ENCODE data around the gene NAMPT. TPM values are rescaled to one million over a fixed set of nuclear protein-coding genes. Genes with fewer than 3 reads are reported as not detected.

The NAMPT gene
- total and polyA plus RNA-seq, 9 of the 15 experiments (the other 6 are each of a cell fraction or from before 2014, with no cell fraction given), result 41.1 to 160 (median 106) TPM

DNA sequence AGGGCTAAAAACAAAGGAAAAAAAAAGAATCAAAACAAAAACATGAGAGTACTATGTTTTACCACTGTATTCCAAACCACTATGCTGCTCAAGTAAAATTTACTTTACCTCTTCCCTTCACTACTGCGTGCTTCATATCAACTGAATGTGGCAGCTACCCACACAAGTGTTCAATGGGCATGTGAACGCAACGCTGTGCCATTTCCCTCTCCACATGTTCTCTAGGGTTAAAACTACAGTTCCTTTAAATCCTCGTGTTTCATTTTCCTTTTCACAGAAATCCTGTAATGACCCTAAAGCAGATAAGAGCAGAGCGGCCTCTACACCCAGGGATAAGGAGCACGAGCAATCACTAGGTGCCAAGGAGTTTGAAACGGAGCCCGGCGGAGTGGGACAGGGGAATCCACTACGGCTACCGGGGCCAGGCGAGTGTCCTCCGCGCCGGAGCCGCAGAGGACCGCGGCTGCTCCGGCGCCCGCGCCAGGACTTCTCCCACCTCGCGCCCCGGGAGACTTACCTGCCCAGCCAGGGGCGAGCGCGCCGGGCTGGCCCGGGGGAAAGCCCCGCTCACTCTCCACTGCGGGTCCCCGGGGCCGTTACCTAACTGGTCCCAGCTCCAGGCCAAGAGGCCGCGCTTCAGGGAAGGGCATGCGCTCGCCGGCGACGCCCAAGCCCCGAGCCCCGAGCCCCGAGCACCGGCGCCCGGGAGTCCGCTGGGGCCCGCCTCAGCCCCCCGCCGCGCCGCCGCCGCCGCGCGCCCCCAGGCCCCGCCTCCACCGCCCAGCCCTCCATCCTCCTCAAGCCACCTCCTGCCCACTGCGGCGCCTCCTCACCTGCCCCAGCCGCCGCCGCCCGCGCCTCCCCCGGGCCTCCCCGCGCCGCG is 711 bp downstream of the NAMPT start (continued):
- TF ChIP-seq ZNF121 (CRISPR knock-in tag; conservative IDR thresholded peaks at IDR 0.05) (no peak), ZBTB8A (IDR thresholded peaks at IDR 0.05; ENCODE audit: partially characterized antibody) (no peak), HDAC6 (IDR thresholded peaks at IDR 0.05; ENCODE audit: low read depth, low read length) (no peak), JUN (IDR thresholded peaks at IDR 0.05; ENCODE audit: borderline replicate concordance, low read depth, low read length) (0 out of 2 replicates have a peak, but pooled peaks have one; percentile 20), JUN (CRISPR knock-in tag; IDR thresholded peaks at IDR 0.05; ENCODE audit: borderline replicate concordance) (no peak), ZNF134 (CRISPR knock-in tag; conservative IDR thresholded peaks at IDR 0.05) (no peak), ETV1 (tag; conservative IDR thresholded peaks at IDR 0.05; ENCODE audit: low read depth) (0 out of 2 replicates have a peak, but pooled peaks have one; percentile 6), BRD9 (IDR thresholded peaks at IDR 0.05; ENCODE audit: low read depth, partially characterized antibody) (peak; percentile 75), ZNF717 (CRISPR knock-in tag; IDR thresholded peaks at IDR 0.05) (no peak), BCOR (IDR thresholded peaks at IDR 0.05) (0 out of 2 replicates have a peak, but pooled peaks have one; percentile 35), CHD2 (IDR thresholded peaks at IDR 0.05; ENCODE audit: low read depth, low read length) (no peak), NBN (IDR thresholded peaks at IDR 0.05; ENCODE audit: low read depth) (peak; percentile 69; the same call in 1 of the 2 replicates), NFIC (IDR thresholded peaks at IDR 0.05) (0 out of 2 replicates have a peak, but pooled peaks have one; percentile 29), ELF2 (CRISPR knock-in tag; IDR thresholded peaks at IDR 0.05) (peak; percentile 72; the same call in 1 of the 2 replicates), PML (IDR thresholded peaks at IDR 0.05; ENCODE audit: low read length) (peak; percentile 24; the same call in 1 of the 2 replicates), PRMT5 (CRISPR knock-in tag; IDR thresholded peaks at IDR 0.05) (no peak), SAP30 (IDR thresholded peaks at IDR 0.05; ENCODE audit: borderline replicate concordance, insufficient read depth, low read depth, low read length, poor library complexity, severe bottlenecking) (peak; percentile 76)
- TF ChIP-seq, protein P1, sequence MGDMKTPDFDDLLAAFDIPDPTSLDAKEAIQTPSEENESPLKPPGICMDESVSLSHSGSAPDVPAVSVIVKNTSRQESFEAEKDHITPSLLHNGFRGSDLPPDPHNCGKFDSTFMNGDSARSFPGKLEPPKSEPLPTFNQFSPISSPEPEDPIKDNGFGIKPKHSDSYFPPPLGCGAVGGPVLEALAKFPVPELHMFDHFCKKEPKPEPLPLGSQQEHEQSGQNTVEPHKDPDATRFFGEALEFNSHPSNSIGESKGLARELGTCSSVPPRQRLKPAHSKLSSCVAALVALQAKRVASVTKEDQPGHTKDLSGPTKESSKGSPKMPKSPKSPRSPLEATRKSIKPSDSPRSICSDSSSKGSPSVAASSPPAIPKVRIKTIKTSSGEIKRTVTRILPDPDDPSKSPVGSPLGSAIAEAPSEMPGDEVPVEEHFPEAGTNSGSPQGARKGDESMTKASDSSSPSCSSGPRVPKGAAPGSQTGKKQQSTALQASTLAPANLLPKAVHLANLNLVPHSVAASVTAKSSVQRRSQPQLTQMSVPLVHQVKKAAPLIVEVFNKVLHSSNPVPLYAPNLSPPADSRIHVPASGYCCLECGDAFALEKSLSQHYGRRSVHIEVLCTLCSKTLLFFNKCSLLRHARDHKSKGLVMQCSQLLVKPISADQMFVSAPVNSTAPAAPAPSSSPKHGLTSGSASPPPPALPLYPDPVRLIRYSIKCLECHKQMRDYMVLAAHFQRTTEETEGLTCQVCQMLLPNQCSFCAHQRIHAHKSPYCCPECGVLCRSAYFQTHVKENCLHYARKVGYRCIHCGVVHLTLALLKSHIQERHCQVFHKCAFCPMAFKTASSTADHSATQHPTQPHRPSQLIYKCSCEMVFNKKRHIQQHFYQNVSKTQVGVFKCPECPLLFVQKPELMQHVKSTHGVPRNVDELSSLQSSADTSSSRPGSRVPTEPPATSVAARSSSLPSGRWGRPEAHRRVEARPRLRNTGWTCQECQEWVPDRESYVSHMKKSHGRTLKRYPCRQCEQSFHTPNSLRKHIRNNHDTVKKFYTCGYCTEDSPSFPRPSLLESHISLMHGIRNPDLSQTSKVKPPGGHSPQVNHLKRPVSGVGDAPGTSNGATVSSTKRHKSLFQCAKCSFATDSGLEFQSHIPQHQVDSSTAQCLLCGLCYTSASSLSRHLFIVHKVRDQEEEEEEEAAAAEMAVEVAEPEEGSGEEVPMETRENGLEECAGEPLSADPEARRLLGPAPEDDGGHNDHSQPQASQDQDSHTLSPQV (IDR thresholded peaks at IDR 0.05), result 0 out of 2 replicates have a peak, but pooled peaks have one; percentile 44
- TF ChIP-seq, protein P2, sequence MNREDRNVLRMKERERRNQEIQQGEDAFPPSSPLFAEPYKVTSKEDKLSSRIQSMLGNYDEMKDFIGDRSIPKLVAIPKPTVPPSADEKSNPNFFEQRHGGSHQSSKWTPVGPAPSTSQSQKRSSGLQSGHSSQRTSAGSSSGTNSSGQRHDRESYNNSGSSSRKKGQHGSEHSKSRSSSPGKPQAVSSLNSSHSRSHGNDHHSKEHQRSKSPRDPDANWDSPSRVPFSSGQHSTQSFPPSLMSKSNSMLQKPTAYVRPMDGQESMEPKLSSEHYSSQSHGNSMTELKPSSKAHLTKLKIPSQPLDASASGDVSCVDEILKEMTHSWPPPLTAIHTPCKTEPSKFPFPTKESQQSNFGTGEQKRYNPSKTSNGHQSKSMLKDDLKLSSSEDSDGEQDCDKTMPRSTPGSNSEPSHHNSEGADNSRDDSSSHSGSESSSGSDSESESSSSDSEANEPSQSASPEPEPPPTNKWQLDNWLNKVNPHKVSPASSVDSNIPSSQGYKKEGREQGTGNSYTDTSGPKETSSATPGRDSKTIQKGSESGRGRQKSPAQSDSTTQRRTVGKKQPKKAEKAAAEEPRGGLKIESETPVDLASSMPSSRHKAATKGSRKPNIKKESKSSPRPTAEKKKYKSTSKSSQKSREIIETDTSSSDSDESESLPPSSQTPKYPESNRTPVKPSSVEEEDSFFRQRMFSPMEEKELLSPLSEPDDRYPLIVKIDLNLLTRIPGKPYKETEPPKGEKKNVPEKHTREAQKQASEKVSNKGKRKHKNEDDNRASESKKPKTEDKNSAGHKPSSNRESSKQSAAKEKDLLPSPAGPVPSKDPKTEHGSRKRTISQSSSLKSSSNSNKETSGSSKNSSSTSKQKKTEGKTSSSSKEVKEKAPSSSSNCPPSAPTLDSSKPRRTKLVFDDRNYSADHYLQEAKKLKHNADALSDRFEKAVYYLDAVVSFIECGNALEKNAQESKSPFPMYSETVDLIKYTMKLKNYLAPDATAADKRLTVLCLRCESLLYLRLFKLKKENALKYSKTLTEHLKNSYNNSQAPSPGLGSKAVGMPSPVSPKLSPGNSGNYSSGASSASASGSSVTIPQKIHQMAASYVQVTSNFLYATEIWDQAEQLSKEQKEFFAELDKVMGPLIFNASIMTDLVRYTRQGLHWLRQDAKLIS (CRISPR knock-in tag; IDR thresholded peaks at IDR 0.05), result peak; percentile 56; the same call in 1 of the 2 replicates

Data from K562 (cell line).